ENCODE data around the gene PDXK. TPM values are rescaled to one million over a fixed set of nuclear protein-coding genes. Genes with fewer than 3 reads are reported as not detected.

The PDXK gene
- total and polyA plus RNA-seq, 2 donors (not counting 3 experiments of a cell fraction or from before 2014, with no cell fraction given): 44.2 to 59.1 TPM

- Histone ChIP-seq H3K4me2 (ENCODE audit: insufficient read depth, low read length) (no peak overlapping the region), H3K27me3 (ENCODE audit: control insufficient read depth in 2 of 2, insufficient read depth in 2 of 2, low read length in 2 of 2) (no peaks in the 10 kb centered on the region), H3K79me2 (ENCODE audit: control insufficient read depth, insufficient read depth, low read length) (no peaks in the 10 kb centered on the region), H3K9me3 (replicated peaks; ENCODE audit: control insufficient read depth, insufficient read depth, low read length) (no peaks in the 10 kb centered on the region), H4K20me1 (replicated peaks; ENCODE audit: control insufficient read depth, extremely low read depth, insufficient read depth, low read length) (no peaks in the 10 kb centered on the region), H3K36me3 (ENCODE audit: control insufficient read depth in 2 of 2, extremely low read depth in 1 of 2, insufficient read depth in 2 of 2, low read length in 2 of 2) (peaks cover 0 to 3% of the 10 kb centered on the region in 2 experiments), H3K27ac (ENCODE audit: insufficient read depth, low read depth, low read length) (no peak overlapping the region), H3K9ac (replicated peaks; ENCODE audit: extremely low read depth, insufficient read depth, low read length) (no peak overlapping the region), H3K4me1 (ENCODE audit: control insufficient read depth, extremely low read depth, insufficient read depth, low read length) (no peaks in the 10 kb centered on the region), H3K4me3 (replicated peaks in 1 of 3; ENCODE audit: insufficient read depth in 1 of 3, low read depth in 1 of 3, low read length in 3 of 3) (no peak overlapping the region), H3K9me1 (replicated peaks; ENCODE audit: control insufficient read depth, extremely low read depth, insufficient read depth, low read length) (no peaks in the 10 kb centered on the region), H2AFZ (ENCODE audit: low read depth, low read length) (no peak overlapping the region)
- DNase-seq (ENCODE audit: low read depth, low spot score): no peak
- BruUV-seq (replicated peaks): no TSS peak
- CTCF ChIA-PET: no interaction called here
- dilution Hi-C loops (cut with MboI; ENCODE audit: extremely low pct_ligation_motif_present, low sequenced_read_pairs): no loop called here
- no peak for TF ChIP-seq EZH2 (IDR thresholded peaks at IDR 0.05; ENCODE audit: borderline replicate concordance, low read depth, low read length, severe bottlenecking)
- no peak for TF ChIP-seq FOS (IDR thresholded peaks at IDR 0.05; ENCODE audit: borderline replicate concordance, insufficient read depth, low read length)
- TF ChIP-seq GATA2 (IDR thresholded peaks at IDR 0.05; ENCODE audit: insufficient read depth, insufficient read length, low read depth, low read length): no peak
- TF ChIP-seq POLR2AphosphoS5 (IDR thresholded peaks at IDR 0.05; ENCODE audit: insufficient read depth, low read depth, low read length): no peak
- no peak for TF ChIP-seq POLR2A (IDR thresholded peaks at IDR 0.05; ENCODE audit: low read depth, low read length)
- TF ChIP-seq JUN (IDR thresholded peaks at IDR 0.05; ENCODE audit: borderline replicate concordance, insufficient read depth, insufficient read length, low read depth): no peak
- TF ChIP-seq, protein P1, sequence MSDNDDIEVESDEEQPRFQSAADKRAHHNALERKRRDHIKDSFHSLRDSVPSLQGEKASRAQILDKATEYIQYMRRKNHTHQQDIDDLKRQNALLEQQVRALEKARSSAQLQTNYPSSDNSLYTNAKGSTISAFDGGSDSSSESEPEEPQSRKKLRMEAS (IDR thresholded peaks at IDR 0.05; ENCODE audit: insufficient read depth, insufficient read length): no peak
- no peak for TF ChIP-seq MYC (IDR thresholded peaks at IDR 0.05; ENCODE audit: low read depth, low read length)
- TF ChIP-seq, protein P2, sequence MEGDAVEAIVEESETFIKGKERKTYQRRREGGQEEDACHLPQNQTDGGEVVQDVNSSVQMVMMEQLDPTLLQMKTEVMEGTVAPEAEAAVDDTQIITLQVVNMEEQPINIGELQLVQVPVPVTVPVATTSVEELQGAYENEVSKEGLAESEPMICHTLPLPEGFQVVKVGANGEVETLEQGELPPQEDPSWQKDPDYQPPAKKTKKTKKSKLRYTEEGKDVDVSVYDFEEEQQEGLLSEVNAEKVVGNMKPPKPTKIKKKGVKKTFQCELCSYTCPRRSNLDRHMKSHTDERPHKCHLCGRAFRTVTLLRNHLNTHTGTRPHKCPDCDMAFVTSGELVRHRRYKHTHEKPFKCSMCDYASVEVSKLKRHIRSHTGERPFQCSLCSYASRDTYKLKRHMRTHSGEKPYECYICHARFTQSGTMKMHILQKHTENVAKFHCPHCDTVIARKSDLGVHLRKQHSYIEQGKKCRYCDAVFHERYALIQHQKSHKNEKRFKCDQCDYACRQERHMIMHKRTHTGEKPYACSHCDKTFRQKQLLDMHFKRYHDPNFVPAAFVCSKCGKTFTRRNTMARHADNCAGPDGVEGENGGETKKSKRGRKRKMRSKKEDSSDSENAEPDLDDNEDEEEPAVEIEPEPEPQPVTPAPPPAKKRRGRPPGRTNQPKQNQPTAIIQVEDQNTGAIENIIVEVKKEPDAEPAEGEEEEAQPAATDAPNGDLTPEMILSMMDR (IDR thresholded peaks at IDR 0.05; ENCODE audit: extremely low read depth in 1 of 2, insufficient read depth in 1 of 2, low read depth in 1 of 2, low read length in 2 of 2): no peak
- POLR2A ChIA-PET: interaction anchor here (0.5 kb wide), 1 partner anchor 66 kb away, joined by 6 read pairs; no protein-coding TSS in a partner anchor
- FAIRE-seq: no peak
- intact Hi-C loops (cut with micrococcal nuclease): no loop called here
Measured at GRCh38 chr21:43699933-43700599, 18.9 kb upstream of the PDXK start.

Data from endothelial cell of umbilical vein (primary cell).